Smooth muscle cell (in vitro differentiated cells): ENCODE results near the gene NRXN3. TPM values are rescaled to one million over a fixed set of nuclear protein-coding genes. Genes with fewer than 3 reads are reported as not detected.
"Not testable (repeated sequence)": the region's sequence is repeated elsewhere in the genome, so short reads cannot be mapped to it uniquely, and the experiment has no call there.

Experiments
- DNase-seq: peaks from one replicate; lab custom pipeline; 2025; ENCODE audit not compliant: unreplicated experiment; lab: John Stamatoyannopoulos, UW
- H2AFZ ChIP-seq: fragments of 200-600 bp; sonication (generic); 2 replicates; pipeline ENCODE4 v1.6.0; 2016; ENCODE audit warnings: antibody characterized with exemption, low read depth, mild to moderate bottlenecking
- H3F3A ChIP-seq: fragments of 200-600 bp; sonication (generic); 2 replicates; pipeline ENCODE4 v1.6.0; 2017; ENCODE audit warnings: antibody characterized with exemption, low read depth
- H3K27ac ChIP-seq: fragments of 200-600 bp; sonication (generic); 2 replicates; pipeline ENCODE4 v1.5.1; 2016; ENCODE audit warnings: low read depth, mild to moderate bottlenecking
- H3K27me3 ChIP-seq: fragments of 200-600 bp; sonication (generic); 2 replicates; pipeline ENCODE4 v1.6.1; 2016; ENCODE audit warnings: low read depth, mild to moderate bottlenecking
- H3K36me3 ChIP-seq: fragments of 200-600 bp; sonication (generic); 2 replicates; pipeline ENCODE4 v1.5.1; 2016; ENCODE audit warnings: low read depth
- H3K4me1 ChIP-seq: fragments of 200-600 bp; sonication (generic); 2 replicates; pipeline ENCODE4 v1.5.1; 2016; ENCODE audit warnings: low read depth
- H3K4me2 ChIP-seq: fragments of 200-600 bp; sonication (generic); 2 replicates; pipeline ENCODE4 v1.6.0; 2016; ENCODE audit warnings: mild to moderate bottlenecking
- H3K4me3 ChIP-seq: fragments of 200-600 bp; sonication (generic); 2 replicates; pipeline ENCODE4 v1.5.1; 2016; ENCODE audit warnings: mild to moderate bottlenecking
- H3K79me2 ChIP-seq: fragments of 200-600 bp; sonication (generic); 2 replicates; pipeline ENCODE4 v1.6.0; 2016; ENCODE audit warnings: low read depth, mild to moderate bottlenecking
- H3K9ac ChIP-seq: fragments of 200-600 bp; sonication (generic); 2 replicates; pipeline ENCODE4 v1.6.0; 2016; ENCODE audit warnings: low read depth
- H3K9me3 ChIP-seq: fragments of 200-600 bp; sonication (generic); replicated peaks from 2 replicates; pipeline ENCODE4 v1.5.1; 2016; ENCODE audit warnings: low read depth
- H4K20me1 ChIP-seq: fragments of 200-600 bp; sonication (generic); 2 replicates; pipeline ENCODE4 v1.6.0; 2016; ENCODE audit warnings: low read depth
- CTCF ChIP-seq: fragments of 200-600 bp; sonication (generic); IDR thresholded peaks from 2 replicates; pipeline ENCODE4 v1.5.1; 2017; ENCODE audit warnings: borderline replicate concordance, mild to moderate bottlenecking, antibody characterized with exemption; ENCODE audit not compliant: insufficient read depth, poor library complexity, severe bottlenecking
- WGBS: methylation state at CpG from one replicate; pipeline ENCODE4 v1.1.7; 2016; ENCODE audit warnings: low lambda C conversion rate; 5-methylcytosine and 5-hydroxymethylcytosine counted together
- polyA plus RNA-seq: library from polyadenylated mRNA; unstranded; fragments of >200 nt; fragmentation: Nextera tagmentation; extraction: Ambion mirVana; gene quantifications from 2 replicates; pipeline ENCODE4 v1.2.1, GENCODE V29; 2016
- total RNA-seq: library from RNA; depleted of rRNA; stranded (reverse); fragments of >200 nt; gene quantifications from 2 replicates; pipeline ENCODE4 v1.2.3, GENCODE V29; 2014

NRXN3 gene
- total and polyA plus RNA-seq, 2 experiments from 2014 or later = 1.2 to 7.0 TPM

GRCh38 chr14:78432046-78432445 is 261.9 kb downstream of the NRXN3 start:
- 84% methylated on average over 1 of the region's 1 CpG for WGBS
- no peaks in the 10 kb centered on the region for H3K4me1 ChIP-seq
- H3K27me3 ChIP-seq = no peaks in the 10 kb centered on the region
- H3K9ac ChIP-seq = no peak overlapping the region
- no peaks in the 10 kb centered on the region for H4K20me1 ChIP-seq
- no peak overlapping the region for H3K4me3 ChIP-seq
- H3K27ac ChIP-seq = no peak overlapping the region
- H2AFZ ChIP-seq = no peak overlapping the region
- H3K4me2 ChIP-seq = no peak overlapping the region
- DNase-seq = no peak
- no peaks in the 10 kb centered on the region for H3F3A ChIP-seq
- H3K36me3 ChIP-seq = no peaks in the 10 kb centered on the region
- no peak for TF ChIP-seq CTCF
- H3K9me3 ChIP-seq = no peaks in the 10 kb centered on the region
- no peaks in the 10 kb centered on the region for H3K79me2 ChIP-seq

GRCh38 chr14:78437448-78437847 is 267.3 kb downstream of the NRXN3 start:
- 63% methylated on average over 3 of the region's 3 CpGs for WGBS
- H3K9me3 ChIP-seq, H4K20me1 ChIP-seq, H3K27ac ChIP-seq, H3K4me2 ChIP-seq, H3K79me2 ChIP-seq, H3K36me3 ChIP-seq, H3K4me1 ChIP-seq, H3K27me3 ChIP-seq, DNase-seq, H2AFZ ChIP-seq, H3K9ac ChIP-seq, H3F3A ChIP-seq, H3K4me3 ChIP-seq: not testable (repeated sequence)

- Histone ChIP-seq H3K4me3 (no peak overlapping the region), H4K20me1 (no peaks in the 10 kb centered on the region), H3K9me3 (no peaks in the 10 kb centered on the region), H3K27ac (no peak overlapping the region), H3K79me2 (no peaks in the 10 kb centered on the region), H3K27me3 (no peaks in the 10 kb centered on the region), H3K9ac (no peak overlapping the region), H3K4me2 (no peak overlapping the region), H3K4me1 (no peaks in the 10 kb centered on the region), H3K36me3 (no peaks in the 10 kb centered on the region), H2AFZ (no peak overlapping the region), H3F3A (no peaks in the 10 kb centered on the region)
- TF ChIP-seq CTCF = no peak
- 69% methylated on average over 7 of the region's 7 CpGs for WGBS
- no peak for DNase-seq
These were observed 270.3 kb downstream of the NRXN3 start for GRCh38 chr14:78440356-78440894.

- Histone ChIP-seq H3K4me3 (no peak overlapping the region), H3K27me3 (no peaks in the 10 kb centered on the region), H3K4me1 (no peaks in the 10 kb centered on the region), H3K9ac (no peak overlapping the region), H3K9me3 (no peaks in the 10 kb centered on the region), H3K27ac (no peak overlapping the region), H3F3A (no peaks in the 10 kb centered on the region), H3K4me2 (no peak overlapping the region), H2AFZ (no peak overlapping the region), H4K20me1 (no peaks in the 10 kb centered on the region), H3K79me2 (no peaks in the 10 kb centered on the region), H3K36me3 (no peaks in the 10 kb centered on the region)
- no peak for DNase-seq
- TF ChIP-seq CTCF = no peak
These were observed 273.7 kb downstream of the NRXN3 start for GRCh38 chr14:78443834-78444233.
